Measurements from ENCODE around the gene HBZ. TPM values are rescaled to one million over a fixed set of nuclear protein-coding genes. Genes with fewer than 3 reads are reported as not detected.

HBZ gene
- total and polyA plus RNA-seq, 2 of the 13 experiments (the other 11 are each of a cell fraction or from before 2014, with no cell fraction given): 0.21 TPM; not detected in 1

DNA sequence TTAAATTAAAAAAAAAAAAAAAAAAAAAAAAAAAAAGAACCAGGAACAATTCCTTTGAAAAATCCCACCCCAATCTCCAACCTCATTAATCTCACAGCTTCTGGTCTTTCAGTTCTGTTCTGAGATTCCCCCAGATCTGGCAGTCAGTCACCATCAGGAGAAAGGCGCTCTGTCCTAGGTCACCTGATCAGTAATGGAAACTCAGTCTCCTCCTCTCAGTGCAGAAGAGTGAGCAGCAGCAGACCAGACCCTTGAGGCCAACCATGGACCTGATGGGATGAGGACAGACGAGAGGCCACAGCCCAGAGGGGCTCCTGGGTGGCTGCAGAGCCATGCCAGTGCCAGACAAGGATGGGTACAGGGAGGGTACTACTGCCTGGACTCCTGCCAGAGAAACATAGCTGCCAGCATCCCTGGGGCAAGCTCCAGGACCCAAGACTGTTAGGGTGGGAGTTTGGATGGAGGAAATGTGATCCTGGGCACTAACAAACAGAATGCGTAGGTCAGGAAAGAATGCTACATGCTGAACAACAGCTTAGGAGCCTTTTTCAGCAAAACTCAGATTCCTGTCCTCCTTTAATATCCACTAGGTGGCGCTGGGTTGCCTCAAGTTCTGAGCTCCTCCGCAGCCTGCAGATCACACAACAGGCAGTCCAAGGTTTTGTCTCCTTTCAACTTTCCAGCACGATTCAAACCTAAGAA, 45.7 kb upstream of the HBZ start:
- Histone ChIP-seq H3K9me3 (ENCODE audit: low read length) (no peaks in the 10 kb centered on the region), H3K79me2 (ENCODE audit: insufficient read depth, low read length) (no peaks in the 10 kb centered on the region), H2AFZ (ENCODE audit: low read length) (no peak overlapping the region), H3K36me3 (replicated peaks in 1 of 2; ENCODE audit: control insufficient read depth in 1 of 2, insufficient read depth in 2 of 2, low read length in 2 of 2) (peaks cover 8 to 49% of the 10 kb centered on the region in 2 experiments; a peak in 3 of 5 replicates), H3K27me3 (ENCODE audit: control insufficient read depth in 1 of 2, insufficient read depth in 2 of 2, low read length in 2 of 2) (no peaks in the 10 kb centered on the region), H3K4me1 (ENCODE audit: insufficient read depth, low read length) (no peaks in the 10 kb centered on the region), H3K27ac (ENCODE audit: extremely low read length, insufficient read depth, low read length) (no peak overlapping the region), H3K4me2 (ENCODE audit: low read depth, low read length) (no peak overlapping the region), H4K20me1 (ENCODE audit: insufficient read depth, low read length) (no peaks in the 10 kb centered on the region), H3K9ac (ENCODE audit: insufficient read depth, low read depth, low read length) (no peak overlapping the region), H3K4me3 (replicated peaks in 1 of 3; ENCODE audit: insufficient read depth in 1 of 3, low read depth in 2 of 3, low read length in 3 of 3) (no peak overlapping the region)
- ChIA-PET CTCF (ENCODE audit: low intra/inter-chr PET ratio, low total read pairs) (interaction anchor here (0.6 to 1.8 kb wide), 5 partner anchors 9 to 257 kb away, joined by 3 to 23 read pairs (median 5); partner anchors contain the start of gene HBQ1), POLR2A (interaction anchor here (0.7 to 1.1 kb wide), 3 partner anchors 8 to 74 kb away, joined by 4 to 5 read pairs (median 5); partner anchors contain the start of gene HBQ1)
- ATAC-seq (peak; percentile 82), DNase-seq (ENCODE audit: low spot score) (peak; percentile 66), FAIRE-seq (peak; percentile 88)
- WGBS (ENCODE audit: low lambda C conversion rate): 50% methylated on average over 6 of the region's 6 CpGs
- in situ Hi-C loops (cut with HindIII; ENCODE audit: extremely low pct_ligation_motif_present, low pct_unique_long_range_greater_than_20kb): loop anchor here (5.0 kb wide), 1 partner anchor 76 kb away; the partner anchor contains the start of gene HBQ1
- intact Hi-C loops (cut with micrococcal nuclease; ENCODE audit: unreplicated experiment): no loop called here
- BruUV-seq (replicated peaks): no TSS peak
- TF ChIP-seq, protein P1, sequence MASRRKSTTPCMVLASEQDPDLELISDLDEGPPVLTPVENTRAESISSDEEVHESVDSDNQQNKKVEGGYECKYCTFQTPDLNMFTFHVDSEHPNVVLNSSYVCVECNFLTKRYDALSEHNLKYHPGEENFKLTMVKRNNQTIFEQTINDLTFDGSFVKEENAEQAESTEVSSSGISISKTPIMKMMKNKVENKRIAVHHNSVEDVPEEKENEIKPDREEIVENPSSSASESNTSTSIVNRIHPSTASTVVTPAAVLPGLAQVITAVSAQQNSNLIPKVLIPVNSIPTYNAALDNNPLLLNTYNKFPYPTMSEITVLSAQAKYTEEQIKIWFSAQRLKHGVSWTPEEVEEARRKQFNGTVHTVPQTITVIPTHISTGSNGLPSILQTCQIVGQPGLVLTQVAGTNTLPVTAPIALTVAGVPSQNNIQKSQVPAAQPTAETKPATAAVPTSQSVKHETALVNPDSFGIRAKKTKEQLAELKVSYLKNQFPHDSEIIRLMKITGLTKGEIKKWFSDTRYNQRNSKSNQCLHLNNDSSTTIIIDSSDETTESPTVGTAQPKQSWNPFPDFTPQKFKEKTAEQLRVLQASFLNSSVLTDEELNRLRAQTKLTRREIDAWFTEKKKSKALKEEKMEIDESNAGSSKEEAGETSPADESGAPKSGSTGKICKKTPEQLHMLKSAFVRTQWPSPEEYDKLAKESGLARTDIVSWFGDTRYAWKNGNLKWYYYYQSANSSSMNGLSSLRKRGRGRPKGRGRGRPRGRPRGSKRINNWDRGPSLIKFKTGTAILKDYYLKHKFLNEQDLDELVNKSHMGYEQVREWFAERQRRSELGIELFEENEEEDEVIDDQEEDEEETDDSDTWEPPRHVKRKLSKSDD (CRISPR knock-in tag; IDR thresholded peaks at IDR 0.05; ENCODE audit: low read depth): no peak
- no peak for TF ChIP-seq ZNF292 (CRISPR knock-in tag; IDR thresholded peaks at IDR 0.05; ENCODE audit: borderline replicate concordance, low read depth)
- TF ChIP-seq ZSCAN31 (CRISPR knock-in tag; IDR thresholded peaks at IDR 0.05; ENCODE audit: low read depth): 0 out of 2 replicates have a peak, but pooled peaks have one; percentile 30
- TF ChIP-seq HNRNPUL1 (IDR thresholded peaks at IDR 0.05; ENCODE audit: low read depth, low read length): no peak
- no peak for TF ChIP-seq STAT5B (CRISPR knock-in tag; IDR thresholded peaks at IDR 0.05)
- no peak for TF ChIP-seq ZNF841 (CRISPR knock-in tag; IDR thresholded peaks at IDR 0.05; ENCODE audit: borderline replicate concordance)
- no peak for TF ChIP-seq TBL1XR1 (IDR thresholded peaks at IDR 0.05; ENCODE audit: borderline replicate concordance, low read length, partially characterized antibody)
- TF ChIP-seq ESRRA (CRISPR knock-in tag; IDR thresholded peaks at IDR 0.05; ENCODE audit: low read depth): no peak
- no peak for TF ChIP-seq HOXA3 (CRISPR knock-in tag; IDR thresholded peaks at IDR 0.05)
- no peak for TF ChIP-seq ZNF451 (CRISPR knock-in tag; IDR thresholded peaks at IDR 0.05)
- TF ChIP-seq, protein P2, sequence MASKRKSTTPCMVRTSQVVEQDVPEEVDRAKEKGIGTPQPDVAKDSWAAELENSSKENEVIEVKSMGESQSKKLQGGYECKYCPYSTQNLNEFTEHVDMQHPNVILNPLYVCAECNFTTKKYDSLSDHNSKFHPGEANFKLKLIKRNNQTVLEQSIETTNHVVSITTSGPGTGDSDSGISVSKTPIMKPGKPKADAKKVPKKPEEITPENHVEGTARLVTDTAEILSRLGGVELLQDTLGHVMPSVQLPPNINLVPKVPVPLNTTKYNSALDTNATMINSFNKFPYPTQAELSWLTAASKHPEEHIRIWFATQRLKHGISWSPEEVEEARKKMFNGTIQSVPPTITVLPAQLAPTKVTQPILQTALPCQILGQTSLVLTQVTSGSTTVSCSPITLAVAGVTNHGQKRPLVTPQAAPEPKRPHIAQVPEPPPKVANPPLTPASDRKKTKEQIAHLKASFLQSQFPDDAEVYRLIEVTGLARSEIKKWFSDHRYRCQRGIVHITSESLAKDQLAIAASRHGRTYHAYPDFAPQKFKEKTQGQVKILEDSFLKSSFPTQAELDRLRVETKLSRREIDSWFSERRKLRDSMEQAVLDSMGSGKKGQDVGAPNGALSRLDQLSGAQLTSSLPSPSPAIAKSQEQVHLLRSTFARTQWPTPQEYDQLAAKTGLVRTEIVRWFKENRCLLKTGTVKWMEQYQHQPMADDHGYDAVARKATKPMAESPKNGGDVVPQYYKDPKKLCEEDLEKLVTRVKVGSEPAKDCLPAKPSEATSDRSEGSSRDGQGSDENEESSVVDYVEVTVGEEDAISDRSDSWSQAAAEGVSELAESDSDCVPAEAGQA (IDR thresholded peaks at IDR 0.05; ENCODE audit: low read depth): no peak
- TF ChIP-seq, protein P2 (CRISPR knock-in tag; IDR thresholded peaks at IDR 0.05; ENCODE audit: borderline replicate concordance): no peak
- no peak for TF ChIP-seq ZNF777 (CRISPR knock-in tag; IDR thresholded peaks at IDR 0.05)
- peak; percentile 84 for TF ChIP-seq STAG1 (CRISPR knock-in tag; IDR thresholded peaks at IDR 0.05)
- TF ChIP-seq ZNF329 (CRISPR knock-in tag; IDR thresholded peaks at IDR 0.05; ENCODE audit: low read depth): no peak
